HG03175 (cell line): ENCODE results near the gene PPFIA1.
"Not testable (repeated sequence)": the region's sequence is repeated elsewhere in the genome, so short reads cannot be mapped to it uniquely, and the experiment has no call there.

Experiments used
- ATAC-seq: cut with Tn5 transposase; IDR thresholded peaks from one replicate; pipeline ENCODE4 v1.9.1; 2021; ENCODE audit warnings: mild to moderate bottlenecking, moderate library complexity; ENCODE audit not compliant: unreplicated experiment

The PPFIA1 gene

GRCh38 chr11:70383664-70384565, 113.4 kb downstream of the PPFIA1 start:
- ATAC-seq: no peak

- no peak for ATAC-seq
Observed at GRCh38 chr11:70384566-70385152, 114.2 kb downstream of the PPFIA1 start.

GRCh38 chr11:70387564-70387963, 117.1 kb downstream of the PPFIA1 start:
- ATAC-seq: no peak

GRCh38 chr11:70389201-70389600, 118.7 kb downstream of the PPFIA1 start:
- ATAC-seq: no peak

- not testable (repeated sequence) for ATAC-seq
Observed at GRCh38 chr11:70390882-70391281, 120.4 kb downstream of the PPFIA1 start.

GRCh38 chr11:70394211-70394950, 123.9 kb downstream of the PPFIA1 start:
- no peak for ATAC-seq

- no peak for ATAC-seq
Observed at GRCh38 chr11:70397336-70397982, 127.0 kb downstream of the PPFIA1 start.

- peak; percentile 60 for ATAC-seq
Observed at GRCh38 chr11:70397983-70398833, 127.7 kb downstream of the PPFIA1 start, which contains the start of gene CTTN. TSS of gene CTTN (plus strand) at chr11:70398529. CDS start at chr11:70407298, 8,769 bp downstream.

- no peak for ATAC-seq
Observed at GRCh38 chr11:70398834-70399680, 128.6 kb downstream of the PPFIA1 start.

- ATAC-seq: no peak
Observed at GRCh38 chr11:70399681-70400112, 129.2 kb downstream of the PPFIA1 start.

- ATAC-seq: no peak
Observed at GRCh38 chr11:70400643-70401042, 130.2 kb downstream of the PPFIA1 start.

GRCh38 chr11:70402016-70402415, 131.5 kb downstream of the PPFIA1 start:
- no peak for ATAC-seq

GRCh38 chr11:70402685-70403084, 132.2 kb downstream of the PPFIA1 start:
- ATAC-seq: no peak

- ATAC-seq: no peak
Observed at GRCh38 chr11:70404244-70404643, 133.8 kb downstream of the PPFIA1 start.

GRCh38 chr11:70405679-70406395, 135.3 kb downstream of the PPFIA1 start:
- no peak for ATAC-seq

GRCh38 chr11:70407121-70407520, 136.6 kb downstream of the PPFIA1 start:
- ATAC-seq: no peak

- no peak for ATAC-seq
Observed at GRCh38 chr11:70407814-70408213, 137.3 kb downstream of the PPFIA1 start.

- ATAC-seq: not testable (repeated sequence)
Observed at GRCh38 chr11:70408326-70408725, 137.8 kb downstream of the PPFIA1 start.
